HEK293T (cell line): ENCODE results near the gene EFCAB8.

Source experiments
- CTCF ChIA-PET: fragments of 350-600 bp; formaldehyde crosslinking; extraction: SDS; loops from one replicate; lab custom pipeline; 2021; ENCODE audit warnings: antibody characterized with exemption, inconsistent platforms; lab: Yijun Ruan, JAX
- POLR2A ChIA-PET: fragments of 350-600 bp; formaldehyde crosslinking; extraction: SDS; loops from one replicate; lab custom pipeline; 2020; ENCODE audit warnings: antibody characterized with exemption, inconsistent platforms; lab: Yijun Ruan, JAX
- DNase-seq: peaks from one replicate; pipeline ENCODE4 v3.0.0; 2012; ENCODE audit warnings: mixed read lengths; ENCODE audit errors: extremely low spot score
- ARNT ChIP-seq: fragments of 450-650 bp; IDR thresholded peaks from 2 replicates; pipeline ENCODE4 v1.6.1; 2017; ENCODE audit warnings: mild to moderate bottlenecking
- BHLHE40 ChIP-seq: fragments of 450-650 bp; IDR thresholded peaks from 2 replicates; pipeline ENCODE4 v1.6.1; 2016; ENCODE audit warnings: mild to moderate bottlenecking, moderate library complexity, borderline replicate concordance
- CTBP1 ChIP-seq: fragments of 450-650 bp; IDR thresholded peaks from 2 replicates; pipeline ENCODE4 v1.6.1; 2016; ENCODE audit warnings: borderline replicate concordance
- ELF4 ChIP-seq: fragments of 450-650 bp; IDR thresholded peaks from 2 replicates; pipeline ENCODE4 v1.6.1; 2017; ENCODE audit warnings: antibody characterized with exemption
- FOXA1 ChIP-seq: fragments of 450-650 bp; IDR thresholded peaks from 2 replicates; pipeline ENCODE4 v1.6.1; 2016; ENCODE audit warnings: mild to moderate bottlenecking
- FOXK2 ChIP-seq: fragments of 450-650 bp; IDR thresholded peaks from 2 replicates; pipeline ENCODE4 v1.6.1; 2016; ENCODE audit warnings: mild to moderate bottlenecking
- FOXM1 ChIP-seq: fragments of 450-650 bp; IDR thresholded peaks from 2 replicates; pipeline ENCODE4 v1.6.1; 2017; ENCODE audit warnings: mild to moderate bottlenecking, borderline replicate concordance
- HDGF ChIP-seq: fragments of 450-650 bp; IDR thresholded peaks from 2 replicates; pipeline ENCODE4 v1.6.1; 2017; ENCODE audit warnings: antibody characterized with exemption, borderline replicate concordance
- L3MBTL2 ChIP-seq: fragments of 450-650 bp; conservative IDR thresholded peaks from 2 replicates; pipeline ENCODE4 v1.6.1; 2016; ENCODE audit warnings: mild to moderate bottlenecking
- LEF1 ChIP-seq: fragments of 450-650 bp; IDR thresholded peaks from 2 replicates; pipeline ENCODE4 v1.6.1; 2017; ENCODE audit warnings: mild to moderate bottlenecking, borderline replicate concordance
- NFRKB ChIP-seq: fragments of 450-650 bp; IDR thresholded peaks from 2 replicates; pipeline ENCODE4 v1.6.1; 2016; ENCODE audit warnings: mild to moderate bottlenecking, moderate library complexity
- PKNOX1 ChIP-seq: fragments of 450-650 bp; IDR thresholded peaks from 2 replicates; pipeline ENCODE4 v1.6.1; 2016
- SP1 ChIP-seq: fragments of 450-650 bp; IDR thresholded peaks from 2 replicates; pipeline ENCODE4 v1.6.1; 2017
- SUZ12 ChIP-seq: fragments of 450-650 bp; IDR thresholded peaks from 2 replicates; pipeline ENCODE4 v1.6.1; 2016; ENCODE audit warnings: mild to moderate bottlenecking
- TARDBP ChIP-seq: fragments of 450-650 bp; IDR thresholded peaks from 2 replicates; pipeline ENCODE4 v1.6.1; 2016
- ZNF384 ChIP-seq: fragments of 450-650 bp; IDR thresholded peaks from 2 replicates; pipeline ENCODE4 v1.6.1; 2016

EFCAB8 gene

DNA sequence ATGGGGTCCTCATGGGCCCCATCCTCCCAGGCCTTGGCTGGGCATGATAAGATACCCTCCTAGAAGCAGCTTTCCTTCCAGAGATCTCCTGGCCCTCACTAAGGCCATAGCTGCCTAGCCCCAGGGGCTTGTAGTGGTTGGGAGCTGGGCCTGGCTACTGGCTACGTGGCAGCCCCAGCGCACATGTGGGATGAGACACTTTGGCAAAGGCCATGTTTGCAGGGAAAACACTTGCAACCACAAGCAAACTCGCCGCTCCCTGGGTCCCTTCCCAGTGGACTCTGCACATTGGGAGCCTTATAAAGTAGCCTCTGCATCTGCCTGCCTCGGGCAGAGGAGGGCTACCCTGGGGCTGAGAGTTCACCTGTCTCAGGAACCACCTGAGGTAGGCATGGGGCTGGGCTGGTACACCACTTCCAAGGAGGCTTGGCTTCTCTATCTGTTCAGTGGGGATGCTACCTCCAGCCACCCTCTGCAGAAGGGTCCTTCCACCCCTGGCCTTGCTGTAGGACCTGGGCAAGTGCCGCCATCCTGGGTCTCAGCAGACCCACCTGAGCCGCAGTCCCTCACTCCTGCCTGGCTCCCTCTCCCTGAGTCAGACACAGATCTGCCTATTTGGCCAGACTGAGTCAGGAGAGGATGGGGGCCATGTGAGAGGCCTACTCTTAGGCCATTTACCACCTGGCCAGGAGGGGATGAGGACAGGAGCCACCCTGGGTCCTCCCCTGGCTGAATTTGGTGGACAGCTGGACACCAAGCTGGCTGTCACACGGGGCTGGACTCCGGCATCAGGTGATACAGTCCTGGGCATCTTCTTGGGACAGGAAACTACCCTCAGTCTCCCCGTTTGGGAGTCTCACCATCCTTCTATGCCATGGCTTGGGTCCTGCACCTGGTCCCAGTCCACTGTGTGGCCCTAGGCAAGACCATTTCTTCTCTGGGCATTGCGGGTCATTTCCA lies 148.9 kb downstream of the EFCAB8 start, which contains the start of gene BPIFB2:
Gene BPIFB2 (plus strand): TSS at position 329 of the 960 bp plus-strand sequence. CDS start 871 bp downstream, outside the sequence.
- CTCF ChIA-PET, result no interaction called here
- TF ChIP-seq CTBP1, result no peak
- TF ChIP-seq SUZ12, result no peak
- TF ChIP-seq FOXA1, result no peak
- no peak for TF ChIP-seq FOXM1
- no peak for TF ChIP-seq SP1
- TF ChIP-seq LEF1, result no peak
- no peak for TF ChIP-seq L3MBTL2
- no peak for TF ChIP-seq HDGF
- DNase-seq, result no peak
- POLR2A ChIA-PET, result no interaction called here

DNA sequence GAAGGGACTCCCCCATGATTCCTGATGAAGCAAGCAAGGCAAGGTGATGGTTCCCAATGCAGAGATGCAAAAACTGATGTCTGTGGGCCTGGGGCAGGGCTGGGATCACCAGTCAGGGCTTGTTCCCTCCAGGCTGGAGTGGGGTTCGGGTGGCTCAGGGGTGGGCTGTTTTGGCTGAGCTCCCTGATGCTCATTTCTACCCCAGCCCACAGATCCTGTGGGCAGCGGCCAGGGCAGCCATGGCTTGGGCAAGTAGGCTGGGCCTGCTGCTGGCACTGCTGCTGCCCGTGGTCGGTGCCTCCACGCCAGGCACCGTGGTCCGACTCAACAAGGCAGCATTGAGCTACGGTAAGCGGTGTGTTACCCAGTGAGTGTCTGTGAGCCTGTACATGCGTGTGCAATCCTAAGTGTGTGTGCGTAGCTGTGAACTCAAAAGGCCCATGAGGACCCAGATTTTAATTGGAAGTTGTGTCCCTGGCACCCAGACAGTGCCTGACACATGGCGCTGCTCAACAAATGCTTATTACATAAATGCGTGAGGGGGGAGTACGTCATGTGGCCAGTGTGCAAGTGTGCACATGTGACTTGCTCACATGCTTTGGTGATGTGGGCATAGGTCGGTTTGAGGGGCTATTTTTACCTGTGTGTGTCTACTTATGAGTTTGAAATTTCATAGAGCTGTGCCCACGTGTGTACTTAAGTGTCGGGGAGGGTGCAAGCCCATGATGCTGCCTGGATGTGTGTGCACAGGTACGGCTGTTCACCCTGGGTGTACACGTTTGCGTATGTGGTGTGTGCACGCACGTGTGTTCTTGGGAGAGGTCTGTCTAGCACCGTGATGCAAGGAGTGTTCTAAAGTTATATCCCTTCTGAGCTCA lies 149.9 kb downstream of the EFCAB8 start:
- DNase-seq, result no peak
- ChIA-PET POLR2A (no interaction called here), CTCF (no interaction called here)
- TF ChIP-seq LEF1 (no peak), FOXM1 (no peak), SUZ12 (no peak), ZNF384 (no peak), ELF4 (no peak), FOXA1 (no peak), FOXK2 (no peak), ARNT (no peak), TARDBP (no peak), SP1 (no peak)

GRCh38 chr20:33009214-33010132 lies 150.8 kb downstream of the EFCAB8 start:
- no peak for TF ChIP-seq ARNT
- no peak for TF ChIP-seq L3MBTL2
- TF ChIP-seq NFRKB, result no peak
- no peak for TF ChIP-seq FOXM1
- TF ChIP-seq ELF4, result no peak
- TF ChIP-seq LEF1, result no peak
- no peak for TF ChIP-seq SP1
- TF ChIP-seq CTBP1, result no peak
- no peak for TF ChIP-seq FOXK2
- no peak for TF ChIP-seq ZNF384
- TF ChIP-seq FOXA1, result no peak
- no peak for TF ChIP-seq SUZ12
- TF ChIP-seq BHLHE40, result no peak
- TF ChIP-seq HDGF, result no peak
- TF ChIP-seq TARDBP, result no peak
- TF ChIP-seq PKNOX1, result no peak
- DNase-seq, result no peak
- ChIA-PET CTCF (no interaction called here), POLR2A (no interaction called here)

GRCh38 chr20:33010133-33010504 lies 151.4 kb downstream of the EFCAB8 start:
- DNase-seq, result no peak
- no peak for TF ChIP-seq LEF1
- no peak for TF ChIP-seq CTBP1
- TF ChIP-seq L3MBTL2, result no peak
- TF ChIP-seq FOXA1, result no peak
- no peak for TF ChIP-seq ZNF384
- TF ChIP-seq HDGF, result no peak
- no peak for TF ChIP-seq PKNOX1
- no peak for TF ChIP-seq SP1
- TF ChIP-seq ARNT, result no peak
- no peak for TF ChIP-seq FOXK2
- TF ChIP-seq BHLHE40, result no peak
- CTCF ChIA-PET, result no interaction called here
- POLR2A ChIA-PET, result no interaction called here

- no peak for DNase-seq
- TF ChIP-seq FOXM1 (no peak), FOXK2 (no peak), SP1 (no peak), FOXA1 (no peak), NFRKB (no peak), TARDBP (no peak), SUZ12 (no peak), L3MBTL2 (no peak), ARNT (no peak), BHLHE40 (no peak), ELF4 (no peak), PKNOX1 (no peak), CTBP1 (no peak), ZNF384 (no peak), HDGF (no peak), LEF1 (no peak)
- POLR2A ChIA-PET, result no interaction called here
- CTCF ChIA-PET, result no interaction called here
Measured at GRCh38 chr20:33010674-33011449, 152.1 kb downstream of the EFCAB8 start.
